ENCODE results near the gene CHP1. TPM values are rescaled to one million over a fixed set of nuclear protein-coding genes. Genes with fewer than 3 reads are reported as not detected.
A peak's percentile ranks its signal among the peaks of the same experiment; 100 is the strongest.
"Not testable (repeated sequence)": the region's sequence is repeated elsewhere in the genome, so short reads cannot be mapped to it uniquely, and the experiment has no call there.

The CHP1 gene
- total RNA-seq, 1 donor from 2014 or later, result 124 TPM

DNA sequence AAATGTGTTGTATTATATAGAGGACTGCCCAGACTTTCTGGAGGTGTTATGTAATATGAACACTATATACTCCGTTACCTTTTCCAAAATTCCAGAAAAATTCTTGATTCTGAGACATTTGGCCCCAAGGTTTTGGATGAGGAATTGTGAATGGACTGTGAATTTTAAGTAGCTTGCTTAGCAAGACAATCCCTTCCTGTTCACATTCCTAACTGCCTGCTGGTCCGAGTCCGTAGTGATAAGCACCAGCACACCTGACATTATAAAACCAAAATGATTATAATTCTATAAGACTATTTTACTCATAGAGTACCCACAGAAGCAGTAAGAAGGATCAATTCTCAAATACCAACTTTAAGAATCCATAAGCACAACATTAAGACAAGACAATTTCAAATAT, 11.7 kb upstream of the CHP1 start:
- H3K4me3 ChIP-seq, result no peak overlapping the region
- H3K27me3 ChIP-seq (ENCODE audit: low read depth), result peaks cover 54% of the 10 kb centered on the region
- no peaks in the 10 kb centered on the region for H3K36me3 ChIP-seq
- no peaks in the 10 kb centered on the region for H3K9me3 ChIP-seq (replicated peaks)
- H3K4me1 ChIP-seq, result no peaks in the 10 kb centered on the region
- intact Hi-C loops (cut with micrococcal nuclease), result no loop called here
- TF ChIP-seq, protein P1, sequence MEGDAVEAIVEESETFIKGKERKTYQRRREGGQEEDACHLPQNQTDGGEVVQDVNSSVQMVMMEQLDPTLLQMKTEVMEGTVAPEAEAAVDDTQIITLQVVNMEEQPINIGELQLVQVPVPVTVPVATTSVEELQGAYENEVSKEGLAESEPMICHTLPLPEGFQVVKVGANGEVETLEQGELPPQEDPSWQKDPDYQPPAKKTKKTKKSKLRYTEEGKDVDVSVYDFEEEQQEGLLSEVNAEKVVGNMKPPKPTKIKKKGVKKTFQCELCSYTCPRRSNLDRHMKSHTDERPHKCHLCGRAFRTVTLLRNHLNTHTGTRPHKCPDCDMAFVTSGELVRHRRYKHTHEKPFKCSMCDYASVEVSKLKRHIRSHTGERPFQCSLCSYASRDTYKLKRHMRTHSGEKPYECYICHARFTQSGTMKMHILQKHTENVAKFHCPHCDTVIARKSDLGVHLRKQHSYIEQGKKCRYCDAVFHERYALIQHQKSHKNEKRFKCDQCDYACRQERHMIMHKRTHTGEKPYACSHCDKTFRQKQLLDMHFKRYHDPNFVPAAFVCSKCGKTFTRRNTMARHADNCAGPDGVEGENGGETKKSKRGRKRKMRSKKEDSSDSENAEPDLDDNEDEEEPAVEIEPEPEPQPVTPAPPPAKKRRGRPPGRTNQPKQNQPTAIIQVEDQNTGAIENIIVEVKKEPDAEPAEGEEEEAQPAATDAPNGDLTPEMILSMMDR (IDR thresholded peaks at IDR 0.05; ENCODE audit: borderline replicate concordance), result no peak
- DNase-seq, result no peak
- no peak overlapping the region for H3K27ac ChIP-seq (replicated peaks)

DNA sequence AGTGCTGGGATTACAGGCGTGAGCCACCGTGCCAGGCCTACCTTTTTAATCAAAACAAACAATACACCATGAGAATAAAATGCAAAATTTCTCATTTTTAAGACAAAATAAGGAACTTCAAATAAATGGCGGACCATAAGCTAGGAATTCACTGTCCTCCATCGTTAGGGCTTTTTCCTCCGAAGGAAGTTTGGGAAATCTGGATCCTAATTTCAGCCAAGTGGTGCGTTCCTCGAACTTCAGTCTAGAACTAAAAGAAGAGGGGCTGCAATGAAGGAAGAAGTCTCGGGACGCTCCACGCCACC, 771 bp upstream of the CHP1 start:
- no peak for DNase-seq
- intact Hi-C loops (cut with micrococcal nuclease), result no loop called here
- no peaks in the 10 kb centered on the region for H3K36me3 ChIP-seq
- H3K27me3 ChIP-seq (ENCODE audit: low read depth), result no peaks in the 10 kb centered on the region
- TF ChIP-seq, protein P1 (IDR thresholded peaks at IDR 0.05; ENCODE audit: borderline replicate concordance), result no peak
- H3K4me1 ChIP-seq, result peaks cover 41% of the 10 kb centered on the region
- H3K9me3 ChIP-seq (replicated peaks), result no peaks in the 10 kb centered on the region
- H3K4me3 ChIP-seq, result peak overlapping the region; percentile 79
- peak overlapping the region; percentile 91 for H3K27ac ChIP-seq (replicated peaks)

DNA sequence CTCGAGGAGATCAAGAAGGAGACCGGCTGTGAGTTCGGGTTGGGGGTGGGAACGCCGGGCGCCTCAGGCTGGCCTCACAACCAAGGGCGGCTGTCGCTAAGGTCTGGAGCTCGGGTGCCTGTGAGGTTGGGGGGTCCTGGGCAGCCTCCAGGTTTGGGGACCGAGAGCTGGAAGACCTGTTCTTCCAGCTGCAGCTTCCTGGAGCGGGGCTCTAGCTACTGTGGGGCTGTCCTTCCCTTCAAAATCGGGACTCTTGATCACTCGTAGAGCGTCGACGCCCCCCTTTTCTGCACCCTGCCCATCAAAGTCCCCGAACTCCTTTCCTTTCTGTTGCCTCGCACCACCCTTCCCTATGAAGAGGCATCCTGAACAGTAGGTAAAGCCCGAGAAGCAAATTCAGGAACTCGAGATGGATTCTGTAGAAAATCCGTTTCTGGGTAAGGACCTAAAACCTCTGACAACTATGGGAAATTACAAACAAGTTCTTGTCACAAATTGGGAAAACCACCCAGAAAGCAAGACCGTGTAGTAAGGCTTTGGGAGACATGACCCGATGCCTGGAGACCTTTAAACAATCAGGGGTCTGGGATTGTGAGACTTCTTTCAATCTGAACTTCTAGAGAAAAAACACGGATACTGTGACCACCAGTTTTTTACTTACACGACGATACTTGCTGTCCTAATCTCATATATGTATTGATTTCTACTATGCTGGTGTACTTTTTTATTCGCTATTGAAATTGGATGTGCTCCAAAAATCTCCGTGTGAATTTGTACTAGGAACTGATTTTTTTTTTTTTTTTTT, 556 bp downstream of the CHP1 start:
- H3K27ac ChIP-seq (replicated peaks), result peak overlapping the region; percentile 91
- DNase-seq, result no peak
- no peaks in the 10 kb centered on the region for H3K36me3 ChIP-seq
- H3K9me3 ChIP-seq (replicated peaks), result no peaks in the 10 kb centered on the region
- TF ChIP-seq, protein P1 (IDR thresholded peaks at IDR 0.05; ENCODE audit: borderline replicate concordance), result no peak
- peak overlapping the region; percentile 79 for H3K4me3 ChIP-seq
- no peaks in the 10 kb centered on the region for H3K27me3 ChIP-seq (ENCODE audit: low read depth)
- intact Hi-C loops (cut with micrococcal nuclease), result no loop called here
- H3K4me1 ChIP-seq, result peaks cover 41% of the 10 kb centered on the region

DNA sequence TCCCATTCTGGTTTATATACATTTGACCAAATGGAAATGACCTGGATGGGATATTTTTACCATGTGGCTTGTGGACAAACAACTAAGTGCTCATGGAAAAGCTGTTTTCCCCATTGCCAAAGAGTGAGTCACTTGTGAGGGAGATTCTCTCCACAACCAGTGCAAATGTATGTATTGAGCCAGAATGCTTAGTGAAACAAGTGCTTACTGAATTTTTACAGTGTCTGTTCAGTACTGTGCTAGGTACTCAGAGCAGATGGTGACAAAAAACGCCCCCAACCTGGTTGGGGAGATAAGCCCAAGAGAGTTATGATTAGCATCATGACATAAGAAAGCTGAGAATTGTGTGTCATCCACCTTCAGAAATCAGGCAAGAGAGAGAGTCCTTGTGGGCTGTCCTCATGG, 2.3 kb downstream of the CHP1 start:
- Histone ChIP-seq H3K36me3 (no peaks in the 10 kb centered on the region), H3K4me3 (no peak overlapping the region), H3K9me3 (replicated peaks) (no peaks in the 10 kb centered on the region), H3K4me1 (peaks cover 41% of the 10 kb centered on the region), H3K27ac (replicated peaks) (no peak overlapping the region), H3K27me3 (ENCODE audit: low read depth) (no peaks in the 10 kb centered on the region)
- intact Hi-C loops (cut with micrococcal nuclease), result no loop called here
- TF ChIP-seq, protein P1 (IDR thresholded peaks at IDR 0.05; ENCODE audit: borderline replicate concordance), result no peak
- no peak for DNase-seq

DNA sequence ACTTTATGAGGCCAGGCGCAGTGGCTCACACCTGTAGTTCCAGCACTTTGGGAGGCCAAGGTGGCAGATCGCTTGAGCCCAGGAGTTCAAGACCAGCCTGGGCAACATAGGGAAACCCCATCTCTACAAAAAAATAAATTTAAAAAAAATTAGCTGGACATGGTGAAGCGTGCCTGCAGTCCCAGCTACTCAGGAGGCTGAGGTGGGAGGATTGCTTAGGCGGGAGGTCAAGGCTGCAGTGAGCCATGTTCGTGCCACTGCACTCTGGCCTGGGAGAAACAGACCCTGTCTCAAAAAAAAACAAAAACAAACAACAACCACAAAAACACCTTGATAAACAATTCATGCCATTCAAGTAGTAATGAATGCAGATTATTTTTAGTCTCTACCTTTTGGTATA, 4.2 kb downstream of the CHP1 start:
- H3K36me3 ChIP-seq; H3K9me3 ChIP-seq (replicated peaks); H3K4me3 ChIP-seq; intact Hi-C loops (cut with micrococcal nuclease); H3K27ac ChIP-seq (replicated peaks); H3K27me3 ChIP-seq (ENCODE audit: low read depth); DNase-seq: not testable (repeated sequence)
- H3K4me1 ChIP-seq, result peaks cover 39% of the 10 kb centered on the region

DNA sequence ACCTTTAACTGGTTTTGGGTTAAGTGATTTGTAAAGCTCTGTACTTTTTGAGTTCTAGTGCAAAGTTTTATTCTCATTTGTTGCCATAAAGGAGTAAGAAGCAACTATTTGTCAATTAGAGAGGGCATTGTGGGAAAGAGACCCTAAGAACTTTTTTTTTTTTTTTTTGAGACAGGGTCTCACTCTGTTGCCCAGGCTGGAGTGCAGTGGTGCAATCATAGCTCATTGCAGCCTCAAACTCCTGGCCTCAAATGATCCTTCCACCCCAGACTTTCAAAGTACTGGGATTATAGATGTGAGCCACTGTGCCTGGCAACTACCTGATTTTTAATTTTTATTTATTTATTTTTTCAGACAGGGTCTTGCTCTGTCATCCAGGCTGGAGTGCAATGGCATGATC, 4.9 kb downstream of the CHP1 start:
- Histone ChIP-seq H3K36me3 (no peaks in the 10 kb centered on the region), H3K4me1 (peaks cover 37% of the 10 kb centered on the region), H3K4me3 (no peak overlapping the region), H3K9me3 (replicated peaks) (no peaks in the 10 kb centered on the region), H3K27ac (replicated peaks) (no peak overlapping the region), H3K27me3 (ENCODE audit: low read depth) (no peaks in the 10 kb centered on the region)
- no peak for DNase-seq
- TF ChIP-seq, protein P1 (IDR thresholded peaks at IDR 0.05; ENCODE audit: borderline replicate concordance), result no peak
- intact Hi-C loops (cut with micrococcal nuclease), result no loop called here
